GM12891 (cell line): ENCODE results near the gene PLEKHA8.

ENCODE experiments used
- PAX5 ChIP-seq: IDR thresholded peaks from 2 replicates; pipeline ENCODE4 v1.6.1; 2011; ENCODE audit warnings: low read length, moderate library complexity, mild to moderate bottlenecking; ENCODE audit not compliant: insufficient read depth, severe bottlenecking
- POLR2A ChIP-seq: IDR thresholded peaks from 2 replicates; pipeline ENCODE4 v1.6.1; 2011; ENCODE audit warnings: low read depth, low read length, control low read depth
- POLR2AphosphoS5 ChIP-seq: IDR thresholded peaks from 2 replicates; pipeline ENCODE4 v1.6.1; 2011; ENCODE audit warnings: low read depth, low read length, control low read depth
- TAF1 ChIP-seq: IDR thresholded peaks from 2 replicates; pipeline ENCODE4 v1.6.1; 2011; ENCODE audit warnings: low read depth, low read length, control low read depth

DNA sequence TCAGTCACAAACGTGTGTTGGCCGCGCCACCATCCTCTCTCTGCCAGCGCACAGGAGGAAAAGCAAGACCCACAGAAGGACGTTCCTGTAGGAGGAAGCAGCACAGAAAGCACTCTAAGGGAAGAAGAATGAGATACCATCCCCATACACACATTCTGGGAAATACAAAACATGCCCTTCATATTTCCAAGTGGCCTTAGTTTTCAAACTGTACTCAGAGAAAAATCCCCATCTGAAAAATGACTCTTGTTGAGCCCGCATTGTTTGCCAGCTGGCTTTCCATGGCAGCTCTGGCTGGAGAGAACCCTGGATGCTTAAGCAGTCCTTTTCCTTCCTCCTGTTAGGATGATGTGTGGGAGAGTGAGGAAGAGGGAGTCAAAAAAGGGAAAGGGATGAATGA lies 139.7 kb downstream of the PLEKHA8 start:
- TF ChIP-seq POLR2A (no peak), POLR2AphosphoS5 (no peak), TAF1 (no peak), PAX5 (no peak)
